Lower leg skin (tissue), 4 donors: ENCODE data around the gene LHFPL2. TPM values are rescaled to one million over a fixed set of nuclear protein-coding genes. Genes with fewer than 3 reads are reported as not detected.

Experiments
- DNase-seq, 2 donors: peaks; one replicate each; pipeline ENCODE4 v3.0.0-alpha.2; 2019; ENCODE audit warnings: low spot score in 2 of 2
- H3K4me3 ChIP-seq: fragments of 200-600 bp; sonication (generic); 2 replicates; pipeline ENCODE4 v1.5.1; 2017; ENCODE audit warnings: mild to moderate bottlenecking, low read depth; ENCODE audit not compliant: poor library complexity, severe bottlenecking
- CTCF ChIP-seq, 3 donors: fragments of 450-650 bp; IDR thresholded peaks; one replicate each; pipeline ENCODE4 v1.5.1; 2016; ENCODE audit warnings: antibody characterized with exemption in 3 of 3, mild to moderate bottlenecking in 3 of 3, moderate library complexity in 2 of 3
- POLR2A ChIP-seq, 2 donors: fragments of 450-650 bp; IDR thresholded peaks; one replicate each; pipeline ENCODE4 v1.6.1; 2016 to 2017; ENCODE audit warnings: antibody characterized with exemption in 2 of 2, mild to moderate bottlenecking in 1 of 2, moderate library complexity in 1 of 2
- WGBS, 2 donors: methylation state at CpG; one replicate each; pipeline ENCODE4 v1.1.5; 2018; 5-methylcytosine and 5-hydroxymethylcytosine counted together
- intact Hi-C: fragments of 100-400 bp; cut with DNase I; formaldehyde crosslinking; loops from one replicate; pipeline ENCODE4 v1.15.0; 2023; ENCODE audit warnings: low total_unique reads
- total RNA-seq, 4 donors: library from RNA; depleted of rRNA; stranded (reverse); fragments of >200 nt; gene quantifications; one replicate each; pipeline ENCODE4 v1.1.0, GENCODE V29; 2016

The LHFPL2 gene
- total RNA-seq, 4 donors from 2014 or later, result 7.3 to 11.1 (median 9.6) TPM

- intact Hi-C loops, result no loop called here
- no peak for TF ChIP-seq CTCF (IDR thresholded peaks at IDR 0.05)
- no peak for TF ChIP-seq POLR2A (IDR thresholded peaks at IDR 0.05)
- DNase-seq, result no peak
- H3K4me3 ChIP-seq, result no peak overlapping the region
- WGBS, 2 donors, result 78 to 84% methylated on average over 3 of the region's 3 CpGs
Measured at GRCh38 chr5:78530342-78531096, 118.1 kb downstream of the LHFPL2 start.

GRCh38 chr5:78527925-78528324, 120.6 kb downstream of the LHFPL2 start:
- intact Hi-C loops, result no loop called here
- 82 to 86% methylated on average over 3 of the region's 3 CpGs for WGBS, 2 donors

GRCh38 chr5:78527054-78527859, 121.3 kb downstream of the LHFPL2 start:
- WGBS, 2 donors, result 22 to 25% methylated on average over 9 of the region's 9 CpGs
- no peak for TF ChIP-seq POLR2A (IDR thresholded peaks at IDR 0.05)
- no peak for TF ChIP-seq CTCF (IDR thresholded peaks at IDR 0.05)
- intact Hi-C loops, result no loop called here
- no peak overlapping the region for H3K4me3 ChIP-seq
- peak in 1 of 2 donors; percentile 86 for DNase-seq

More at GRCh38 chr5:78527925-78528324, 120.6 kb downstream of the LHFPL2 start:
- TF ChIP-seq POLR2A (IDR thresholded peaks at IDR 0.05), result no peak
- TF ChIP-seq CTCF (IDR thresholded peaks at IDR 0.05), result no peak
- no peak overlapping the region for H3K4me3 ChIP-seq
- no peak for DNase-seq

- WGBS, 2 donors, result 66% methylated on average over 7 of the region's 7 CpGs
- DNase-seq, result no peak
- TF ChIP-seq POLR2A (IDR thresholded peaks at IDR 0.05) (no peak), CTCF (IDR thresholded peaks at IDR 0.05) (no peak)
- no peak overlapping the region for H3K4me3 ChIP-seq
- intact Hi-C loops, result no loop called here
Measured at GRCh38 chr5:78526049-78526525, 122.5 kb downstream of the LHFPL2 start.

- TF ChIP-seq POLR2A (IDR thresholded peaks at IDR 0.05), result no peak
- TF ChIP-seq CTCF (IDR thresholded peaks at IDR 0.05), result no peak
- no peak overlapping the region for H3K4me3 ChIP-seq
- WGBS, 2 donors, result 72 to 80% methylated on average over 15 of the region's 15 CpGs
- DNase-seq, result no peak
- intact Hi-C loops, result no loop called here
Measured at GRCh38 chr5:78523314-78524193, 125.0 kb downstream of the LHFPL2 start.
